ENCODE results near the gene HTRA1.

Gene HTRA1

DNA sequence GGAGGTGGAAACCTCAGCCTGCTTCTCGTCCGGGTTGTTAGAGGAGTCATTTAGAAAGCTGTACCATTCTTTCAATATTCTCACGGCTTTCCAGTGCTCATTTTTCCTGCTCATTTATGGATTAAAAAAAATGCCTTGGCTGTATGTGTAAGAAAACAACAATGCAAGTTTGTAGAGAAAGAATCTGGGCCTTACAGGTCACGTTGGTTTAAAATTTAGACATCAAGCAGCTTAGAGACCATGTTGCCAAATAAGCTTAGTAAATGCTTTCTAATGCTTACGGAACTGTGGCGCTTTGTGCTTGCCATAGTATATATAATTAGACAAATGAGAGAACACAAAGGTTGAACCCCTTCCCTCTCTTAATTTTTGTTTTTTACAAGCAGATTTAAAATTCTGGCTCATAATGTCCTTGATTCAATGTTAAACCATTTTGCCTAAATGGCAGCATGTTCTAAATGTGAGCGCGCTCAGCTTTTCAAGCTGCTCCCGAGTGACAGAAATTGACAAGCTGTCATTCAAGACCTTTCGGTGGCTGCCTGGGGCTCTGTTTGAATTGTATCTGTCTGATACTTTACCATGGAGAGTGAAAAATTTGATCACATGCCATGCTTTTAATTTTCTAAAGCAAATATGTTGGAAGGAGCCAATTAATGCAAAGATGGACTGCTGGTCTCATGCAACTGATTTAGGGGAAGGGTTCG is 5.8 kb upstream of the HTRA1 start:
- no peak for DNase-seq

DNA sequence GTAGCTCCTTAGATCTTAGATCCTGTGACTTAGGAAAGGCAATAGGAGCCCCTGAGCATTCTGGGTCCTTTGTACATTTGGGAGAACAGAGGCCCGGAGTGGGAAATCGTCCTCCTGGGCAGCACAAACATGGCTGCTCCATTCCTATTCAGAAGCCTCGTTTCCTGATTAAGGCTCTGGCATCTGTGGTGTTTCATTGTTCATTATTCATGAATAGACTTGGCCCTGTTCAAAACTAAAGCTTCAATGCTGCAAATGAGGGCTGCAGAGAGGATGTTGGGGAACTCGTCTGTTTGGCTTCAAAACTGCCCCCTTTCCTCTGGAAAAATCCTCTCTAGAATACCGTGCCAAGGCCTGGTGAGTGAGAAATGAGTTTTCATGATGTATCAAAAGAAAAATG is 3.4 kb upstream of the HTRA1 start:
- no peak for DNase-seq

DNA sequence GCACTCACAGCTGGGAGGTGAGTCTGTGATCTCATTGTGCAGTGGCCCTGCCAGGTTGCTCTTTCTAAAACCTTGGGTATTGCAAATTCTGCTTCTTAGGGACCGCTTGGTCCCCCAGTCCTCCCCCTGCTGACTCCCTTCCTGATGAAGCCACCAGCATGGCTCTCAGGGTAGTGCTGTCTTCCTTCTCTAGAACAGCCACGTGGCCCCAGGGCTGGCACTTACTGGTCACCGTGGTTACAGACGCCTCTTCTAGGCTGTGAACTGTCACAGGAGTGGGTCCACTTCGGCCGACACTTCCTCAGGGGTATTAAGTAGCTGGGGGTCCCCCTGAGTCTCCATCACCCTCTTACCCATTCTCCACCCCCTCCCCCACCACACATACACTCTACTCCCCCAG is 2.7 kb upstream of the HTRA1 start:
- no peak for DNase-seq

DNA sequence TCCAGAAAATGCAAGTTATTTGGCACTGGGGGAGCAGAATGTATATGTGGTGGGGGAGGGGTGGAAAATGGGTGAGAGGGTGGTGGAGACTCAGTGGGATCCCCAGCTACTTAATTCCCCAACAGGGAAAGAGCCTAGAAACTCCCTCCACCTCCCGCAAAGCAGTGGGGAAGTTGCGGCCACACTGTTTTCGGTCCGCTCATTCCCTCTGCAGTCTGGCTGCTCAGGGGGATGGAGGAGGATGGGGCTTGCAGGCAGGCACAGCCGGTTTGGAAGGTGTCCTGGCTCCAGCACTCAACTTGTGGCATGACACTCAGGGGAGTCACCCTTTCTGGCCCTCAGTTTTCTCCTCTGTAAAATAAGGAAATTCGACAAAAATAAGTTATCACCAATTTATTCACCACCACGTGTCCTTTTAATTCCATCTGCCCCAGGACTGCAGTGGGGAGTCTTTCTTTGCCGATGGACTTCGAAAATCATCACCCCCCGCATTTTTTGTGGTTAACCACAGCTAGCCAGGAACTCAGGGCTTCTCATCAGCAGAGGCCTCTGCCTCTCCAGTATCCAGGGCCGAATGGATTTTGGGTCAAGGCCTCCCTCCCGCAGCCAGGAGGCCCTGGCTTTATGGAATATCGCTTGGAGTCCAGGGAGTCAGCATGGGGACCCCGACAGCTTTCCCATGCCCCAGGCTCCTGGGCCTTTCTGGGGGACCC is 1.6 kb upstream of the HTRA1 start:
- DNase-seq = no peak

DNA sequence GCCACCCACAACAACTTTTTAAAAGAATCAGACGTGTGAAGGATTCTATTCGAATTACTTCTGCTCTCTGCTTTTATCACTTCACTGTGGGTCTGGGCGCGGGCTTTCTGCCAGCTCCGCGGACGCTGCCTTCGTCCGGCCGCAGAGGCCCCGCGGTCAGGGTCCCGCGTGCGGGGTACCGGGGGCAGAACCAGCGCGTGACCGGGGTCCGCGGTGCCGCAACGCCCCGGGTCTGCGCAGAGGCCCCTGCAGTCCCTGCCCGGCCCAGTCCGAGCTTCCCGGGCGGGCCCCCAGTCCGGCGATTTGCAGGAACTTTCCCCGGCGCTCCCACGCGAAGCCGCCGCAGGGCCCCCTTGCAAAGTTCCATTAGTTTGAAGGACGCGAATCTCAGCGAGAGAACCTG is 461 bp upstream of the HTRA1 start:
- no peak for DNase-seq

DNA sequence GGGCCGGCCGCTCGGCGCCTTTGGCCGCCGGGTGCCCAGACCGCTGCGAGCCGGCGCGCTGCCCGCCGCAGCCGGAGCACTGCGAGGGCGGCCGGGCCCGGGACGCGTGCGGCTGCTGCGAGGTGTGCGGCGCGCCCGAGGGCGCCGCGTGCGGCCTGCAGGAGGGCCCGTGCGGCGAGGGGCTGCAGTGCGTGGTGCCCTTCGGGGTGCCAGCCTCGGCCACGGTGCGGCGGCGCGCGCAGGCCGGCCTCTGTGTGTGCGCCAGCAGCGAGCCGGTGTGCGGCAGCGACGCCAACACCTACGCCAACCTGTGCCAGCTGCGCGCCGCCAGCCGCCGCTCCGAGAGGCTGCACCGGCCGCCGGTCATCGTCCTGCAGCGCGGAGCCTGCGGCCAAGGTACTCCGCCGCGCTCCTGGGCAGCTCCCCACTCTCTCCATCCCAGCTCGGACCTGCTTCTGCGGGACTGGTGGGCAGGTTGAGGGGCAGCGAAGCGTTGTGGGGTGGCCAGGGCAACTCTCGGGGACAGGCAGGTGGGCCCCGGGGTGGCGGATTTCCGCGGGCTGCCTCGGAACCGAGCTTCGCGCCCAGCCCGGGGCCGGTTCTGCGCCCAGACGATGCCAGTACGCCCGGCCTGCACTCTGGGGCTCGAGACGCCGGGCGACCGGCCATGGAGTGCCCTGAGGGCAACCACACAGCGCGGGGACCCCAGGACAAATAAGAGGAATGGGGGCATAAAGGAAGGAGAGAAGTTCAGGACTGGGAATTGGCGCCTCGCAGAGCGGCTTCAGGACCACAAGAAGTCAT is 578 bp downstream of the HTRA1 start:
- DNase-seq = no peak

DNA sequence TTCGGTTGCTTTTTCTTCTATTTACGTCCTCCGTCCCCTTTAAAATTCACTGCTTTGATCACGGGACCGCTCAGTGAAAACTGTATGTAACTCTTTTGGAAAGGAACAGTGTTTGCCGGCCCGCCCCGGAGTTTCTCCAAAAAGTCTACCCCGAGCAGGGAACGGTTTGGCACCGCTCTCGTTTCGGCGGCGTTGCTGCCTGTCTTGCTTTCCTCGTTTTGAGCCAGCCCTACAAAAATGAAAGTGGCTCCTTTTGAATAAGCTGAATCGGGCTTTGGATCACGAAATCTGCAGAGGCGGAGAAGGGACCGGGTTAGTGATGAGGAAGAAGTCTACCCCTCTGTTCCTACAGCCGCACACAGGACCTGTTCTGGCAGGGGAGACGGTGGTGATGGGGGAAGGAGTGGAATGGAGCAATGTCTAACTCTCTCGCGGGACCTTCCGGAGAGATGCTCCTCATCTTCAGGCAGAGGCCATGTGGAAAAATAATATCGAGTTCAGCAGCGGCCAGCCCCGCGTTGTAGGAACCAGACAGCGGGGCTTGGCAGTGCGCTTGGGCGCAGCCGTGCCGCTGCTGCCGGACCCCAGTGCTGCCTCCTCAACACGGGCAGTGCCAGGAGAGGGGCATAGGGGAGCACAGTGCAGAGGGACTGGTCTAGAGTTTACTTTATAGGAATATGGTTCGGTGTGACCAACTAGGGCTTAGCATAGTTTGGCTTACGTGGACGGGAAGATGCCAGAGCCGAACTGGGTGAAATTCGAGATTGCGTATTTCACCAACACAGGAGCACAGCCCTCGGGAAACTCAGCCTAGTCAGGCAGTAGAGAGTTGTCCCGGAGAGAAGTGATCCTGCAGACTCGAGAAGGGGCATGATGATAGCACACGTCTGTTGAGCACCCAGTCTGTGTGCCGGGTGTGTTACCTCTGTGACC is 1.4 kb downstream of the HTRA1 start:
- no peak for DNase-seq

DNA sequence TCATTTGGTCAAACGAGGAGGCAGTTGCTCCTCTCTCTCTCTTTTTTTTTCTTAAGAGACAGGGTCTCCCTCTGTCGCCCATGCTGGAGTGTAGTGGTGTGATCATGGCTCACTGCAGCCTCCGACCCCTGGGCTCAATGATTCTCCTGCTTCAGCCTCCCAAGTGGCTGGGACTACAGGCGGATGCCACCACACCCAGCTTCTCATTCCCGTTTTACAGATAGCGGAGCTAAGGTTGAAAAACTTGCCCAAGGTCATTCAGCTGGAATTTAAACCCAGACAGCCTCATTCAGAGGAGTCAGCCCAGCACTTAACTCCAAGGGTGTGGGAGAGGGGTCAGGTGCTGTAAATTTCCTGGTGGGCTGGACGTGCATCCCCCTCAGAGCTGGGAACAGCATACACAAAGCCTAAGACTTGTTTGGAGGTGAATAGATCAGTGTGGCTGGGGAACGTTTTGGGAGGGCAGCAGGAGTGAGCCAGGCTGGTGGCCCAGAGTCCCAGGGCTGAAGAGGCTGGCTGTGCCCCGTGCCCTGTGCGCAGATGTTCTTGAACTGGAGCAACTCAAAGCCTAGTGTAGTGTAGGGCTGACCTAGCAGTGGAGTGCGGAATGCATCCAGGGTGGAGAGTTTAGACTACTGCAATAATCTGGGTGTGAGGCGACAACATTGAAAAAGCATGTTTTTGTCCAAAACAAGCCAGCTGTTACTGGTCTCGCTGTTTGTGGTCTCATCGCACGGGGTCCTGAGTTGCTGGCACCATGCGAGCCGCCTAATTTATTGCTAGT is 2.3 kb downstream of the HTRA1 start:
- DNase-seq = no peak

DNA sequence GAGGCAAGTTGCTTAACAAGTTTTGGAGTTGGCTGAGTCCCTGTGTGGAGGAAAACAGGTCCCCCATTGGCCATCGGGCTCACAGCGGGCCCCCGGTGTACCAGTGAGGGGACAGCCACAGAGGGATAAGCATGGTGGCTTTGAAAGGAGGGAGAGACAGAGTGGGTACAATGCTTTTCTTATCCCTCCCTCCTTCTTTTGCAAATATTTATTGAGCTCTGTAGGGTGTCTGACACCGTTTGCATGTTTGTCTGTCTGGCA is 2.8 kb downstream of the HTRA1 start:
- DNase-seq = no peak

DNA sequence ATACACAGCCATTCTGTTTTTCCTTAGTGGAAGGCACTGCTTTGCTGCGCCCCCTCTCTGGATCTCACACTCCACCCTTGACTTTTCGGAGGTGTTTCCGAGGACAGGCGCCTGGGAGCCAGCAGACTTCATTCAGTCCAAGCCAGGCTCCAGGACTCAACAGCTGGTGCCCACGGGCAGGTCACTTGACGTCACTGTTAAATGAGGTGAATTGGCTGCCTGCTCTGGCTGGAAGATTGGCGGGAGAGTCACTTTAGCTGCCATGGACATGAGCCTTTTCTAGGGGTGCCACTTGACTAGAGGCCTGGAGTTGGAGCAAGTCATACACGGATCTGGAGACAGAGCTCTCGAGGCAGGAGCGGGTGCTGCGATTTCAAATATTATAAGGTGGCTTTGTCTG is 3.2 kb downstream of the HTRA1 start:
- DNase-seq = no peak

DNA sequence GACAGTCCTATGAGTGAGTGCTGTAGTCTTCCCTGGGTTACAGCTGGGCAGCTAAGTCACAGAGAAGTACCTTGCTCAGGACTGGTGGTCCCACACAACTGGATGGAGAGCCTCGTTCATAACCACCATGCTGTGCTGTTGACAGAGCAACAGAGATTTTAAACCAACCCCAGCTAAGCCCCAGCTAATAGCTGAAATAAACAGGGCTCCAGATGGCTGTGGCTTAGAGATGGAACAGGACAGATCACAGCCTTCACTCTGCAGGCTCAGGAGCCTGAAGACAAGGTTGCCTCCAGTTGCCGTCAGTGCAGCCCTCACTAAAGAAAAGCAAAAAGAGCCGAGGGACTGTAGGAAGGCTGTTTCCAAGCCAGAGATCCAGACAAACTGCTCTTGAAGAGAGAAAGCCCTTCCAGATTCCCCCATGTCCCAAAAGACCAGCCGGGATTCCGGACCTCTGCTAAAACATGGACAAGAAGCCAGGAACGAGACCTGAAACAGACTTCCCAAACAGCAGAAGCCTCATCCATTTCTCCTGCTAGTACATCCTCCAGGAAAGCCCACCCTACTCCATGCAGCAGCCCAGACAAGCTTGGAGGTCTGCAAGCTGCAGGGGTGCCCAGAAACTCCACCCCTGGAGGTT is 4.2 kb downstream of the HTRA1 start:
- DNase-seq = no peak

DNA sequence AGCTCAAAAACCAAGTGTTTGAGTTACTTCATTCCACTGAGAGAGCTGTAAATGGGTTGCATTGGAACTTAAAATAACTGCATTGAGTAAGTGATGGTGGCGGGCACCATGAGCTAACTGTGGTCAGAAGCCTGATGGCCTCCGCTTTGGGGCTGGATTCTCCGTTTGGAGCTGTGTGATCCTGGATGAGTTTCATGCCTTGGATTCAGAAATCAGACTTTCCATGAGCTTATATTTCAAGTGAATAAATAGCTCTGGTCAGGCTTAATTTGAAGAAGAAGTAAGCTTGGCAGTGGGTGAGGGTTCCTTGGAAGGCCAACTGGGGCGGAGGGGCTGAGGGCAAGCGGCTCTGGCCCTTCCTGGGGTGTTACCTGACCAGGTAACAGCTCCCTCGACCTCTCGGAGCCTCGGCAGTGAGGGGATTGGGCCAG is 5.6 kb downstream of the HTRA1 start:
- DNase-seq = no peak

DNA sequence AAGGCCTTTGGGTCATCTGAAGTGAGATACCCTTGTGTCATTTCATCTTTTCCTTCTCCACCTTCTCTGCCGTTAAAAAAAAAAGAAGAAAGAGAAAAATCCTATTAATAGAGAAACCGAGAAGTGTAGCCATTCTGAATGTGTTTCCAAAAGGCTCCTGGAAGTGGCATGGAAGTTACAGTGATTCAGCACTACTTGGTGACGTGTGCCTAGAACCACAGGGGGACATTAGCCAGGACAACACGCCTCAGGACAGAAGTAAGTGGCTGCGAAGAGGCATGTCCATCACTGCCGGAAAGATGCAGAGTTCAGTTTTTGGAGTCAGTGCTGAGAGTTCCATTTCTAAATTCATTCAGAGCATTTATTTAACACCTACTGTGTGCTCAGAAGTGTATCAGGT is 6.3 kb downstream of the HTRA1 start:
- DNase-seq = no peak

DNA sequence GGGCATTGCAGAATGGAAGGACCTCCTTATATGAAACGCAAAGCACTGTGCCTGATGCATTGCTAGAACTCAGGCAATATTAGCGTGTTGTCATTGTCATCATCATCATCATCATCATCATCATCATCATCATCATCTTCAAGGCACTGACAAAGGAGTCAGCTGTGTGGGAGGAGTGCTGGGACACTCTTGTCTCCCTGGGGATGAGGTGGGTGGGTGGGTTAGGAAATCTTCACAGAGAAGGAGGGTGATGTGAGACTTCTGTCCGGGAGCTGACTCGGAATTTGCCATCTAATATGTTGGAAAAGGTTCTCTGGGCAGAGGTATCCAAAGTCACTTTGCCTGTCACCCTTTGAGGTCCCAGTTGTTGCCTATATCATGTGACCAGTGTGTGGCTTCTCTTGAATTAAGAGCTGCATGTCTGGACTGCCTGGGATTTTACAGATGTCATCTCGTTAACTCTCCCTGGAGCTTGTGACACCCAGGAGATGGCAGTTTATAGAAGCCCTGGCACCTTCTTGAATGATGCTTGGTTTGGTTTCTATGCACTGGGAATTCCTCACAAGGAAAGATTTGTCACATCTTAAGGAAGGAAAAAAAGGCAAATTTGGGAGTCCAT is 7.1 kb downstream of the HTRA1 start:
- DNase-seq = no peak

DNA sequence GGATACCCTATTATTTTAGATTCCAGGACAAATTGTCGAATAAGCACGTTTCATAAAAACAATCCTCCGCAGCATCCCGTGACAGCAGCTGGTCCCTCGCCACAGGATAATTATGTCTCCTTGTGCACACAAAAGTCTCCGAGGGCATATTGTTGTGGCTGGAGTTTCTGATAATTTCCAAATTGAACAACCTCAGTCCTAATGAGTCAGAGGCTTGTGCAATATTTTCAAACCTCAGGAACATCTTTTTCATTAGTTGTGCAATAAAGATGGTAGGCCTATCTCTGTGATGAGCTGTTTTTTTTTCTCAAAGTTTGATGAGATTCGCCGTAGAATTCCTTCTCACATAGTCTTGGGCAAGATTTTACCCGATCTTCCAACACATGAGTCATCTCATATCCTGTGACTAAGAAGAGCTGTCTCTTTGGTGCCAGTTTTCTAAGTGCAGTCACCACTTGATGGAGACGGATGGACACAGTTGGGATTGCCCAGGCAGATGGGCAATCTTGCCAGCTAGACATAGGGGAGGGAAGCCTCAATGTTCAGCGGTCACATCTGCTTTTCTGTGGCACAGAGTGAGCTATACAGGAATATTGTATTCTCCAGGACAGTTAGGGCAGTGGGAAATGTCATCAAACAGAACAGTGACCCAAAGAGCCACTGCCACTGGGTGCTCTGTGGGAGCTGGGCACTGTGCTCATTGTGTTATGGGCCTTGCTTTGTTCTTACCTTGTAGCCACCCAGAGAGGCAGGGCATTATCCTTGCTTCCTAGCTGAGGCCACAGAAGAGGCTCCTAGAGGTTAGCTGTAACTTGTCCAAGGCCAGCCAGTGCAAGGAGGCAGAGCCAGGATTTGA is 7.8 kb downstream of the HTRA1 start:
- no peak for DNase-seq

DNA sequence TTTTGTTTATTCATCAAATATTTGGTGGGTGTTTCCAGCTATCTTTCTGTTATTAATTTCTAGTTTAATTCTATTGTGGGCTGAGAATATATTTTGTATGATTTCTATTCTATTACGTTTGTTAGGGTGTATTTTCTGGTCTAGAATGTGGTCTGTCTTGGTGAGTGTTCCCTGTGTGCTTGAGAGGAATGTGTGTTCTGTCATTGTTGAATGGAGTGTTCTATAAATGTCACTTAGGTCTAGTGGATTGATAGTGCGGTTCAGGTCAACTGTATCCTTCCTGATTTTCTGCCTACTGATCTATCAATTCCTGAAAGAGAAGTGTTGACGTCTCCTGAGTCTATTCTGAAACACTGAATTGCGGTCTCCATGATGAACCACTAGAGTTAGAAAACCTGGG is 8.5 kb downstream of the HTRA1 start:
- DNase-seq = no peak

DNA sequence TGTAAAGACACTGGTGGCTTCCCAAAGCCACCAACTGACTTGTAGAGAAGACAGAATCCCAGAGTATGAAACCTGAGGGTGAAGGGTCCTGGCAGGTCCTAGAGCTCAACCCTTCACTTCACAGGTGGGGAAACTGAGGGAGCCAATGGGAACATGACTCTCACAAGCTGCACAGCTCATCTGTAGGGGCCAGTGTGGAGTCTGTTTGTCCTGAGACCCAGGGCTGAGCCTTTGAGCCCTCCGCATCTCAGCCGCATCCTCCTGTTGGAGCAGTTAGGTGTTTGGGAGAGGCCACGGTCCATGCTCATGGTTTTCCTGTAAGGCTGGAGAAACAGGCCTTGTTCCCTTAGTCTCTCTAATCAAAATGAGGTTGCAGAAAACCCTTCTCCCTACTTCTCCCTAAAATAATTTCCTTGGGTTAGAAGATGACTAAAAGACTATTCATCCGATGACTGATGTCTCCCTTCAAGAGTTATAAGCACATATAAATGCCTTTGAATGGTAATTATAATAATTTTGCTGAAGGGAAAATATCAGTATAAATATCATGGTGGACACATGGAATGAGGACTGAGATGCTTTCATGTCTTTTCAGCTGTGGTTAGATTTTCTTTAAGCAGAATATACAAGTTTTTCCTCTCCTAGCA is 10.3 kb downstream of the HTRA1 start:
- DNase-seq = no peak

DNA sequence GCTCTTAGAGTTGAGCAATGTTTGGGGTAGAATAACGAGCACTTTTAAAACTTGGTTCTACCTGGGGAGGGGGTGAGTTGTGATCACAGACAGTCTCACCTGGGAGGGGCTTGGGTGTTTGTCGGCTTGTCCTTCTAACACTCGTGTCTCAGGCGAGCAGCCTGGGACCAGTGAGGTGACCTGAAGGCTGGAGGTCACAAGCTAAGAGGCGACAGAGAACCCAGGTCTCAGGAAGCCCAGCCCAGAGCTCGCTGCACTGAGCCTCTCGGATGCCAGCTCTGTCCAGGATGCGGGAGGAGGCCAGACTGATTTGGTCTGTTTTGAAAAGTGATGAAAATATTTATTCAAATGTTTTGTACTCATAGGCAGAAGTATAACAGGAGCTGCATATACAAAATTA is 11.8 kb downstream of the HTRA1 start:
- no peak for DNase-seq

DNA sequence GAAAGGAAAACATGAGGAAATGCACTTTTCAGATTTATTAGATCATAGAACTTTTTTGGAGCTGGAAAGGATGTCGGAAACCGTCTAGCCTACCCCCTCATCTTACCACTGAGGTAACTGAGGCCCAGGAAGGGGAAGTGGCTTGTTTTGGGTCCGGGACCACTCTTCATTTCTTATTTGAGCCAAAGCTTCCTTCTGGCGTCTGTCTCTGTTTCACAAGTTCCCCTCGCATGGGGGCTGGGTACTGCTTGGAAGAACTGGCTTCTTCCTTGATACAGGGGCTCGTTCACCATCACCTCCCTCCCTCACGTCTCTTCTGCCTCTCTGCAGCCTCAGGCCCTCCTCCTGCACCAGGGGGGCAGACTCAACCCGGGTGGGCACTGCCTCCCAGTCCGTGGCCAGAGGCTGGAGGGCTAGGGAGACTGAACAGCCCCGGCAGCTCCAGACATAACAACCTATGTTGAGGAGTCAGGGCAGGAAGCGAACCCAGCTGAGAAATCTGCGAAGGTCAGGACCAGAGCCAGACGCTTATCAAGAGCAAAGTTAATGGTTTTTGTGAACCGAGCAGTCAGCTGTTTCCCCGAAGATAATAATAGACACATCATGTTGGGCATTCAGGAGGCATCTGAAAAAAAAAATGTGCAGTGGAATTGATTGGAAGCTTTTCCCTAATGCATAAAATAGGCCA is 12.9 kb downstream of the HTRA1 start:
- DNase-seq = no peak

All from CD4-positive, alpha-beta T cell treated with Interleukin-21 for 1 hour (primary cell).